ENCODE measurements around the gene KRT6A. TPM values are rescaled to one million over a fixed set of nuclear protein-coding genes. Genes with fewer than 3 reads are reported as not detected.

Gene KRT6A
- total RNA-seq, 1 donor from 2014 or later = not detected

GRCh38 chr12:52487211-52487610, 5.8 kb downstream of the KRT6A start:
- H3K36me3 ChIP-seq = no peaks in the 10 kb centered on the region
- H3K4me1 ChIP-seq = no peaks in the 10 kb centered on the region
- H3K27ac ChIP-seq (replicated peaks) = no peak overlapping the region
- DNase-seq = no peak
- intact Hi-C loops (cut with micrococcal nuclease) = no loop called here
- H3K4me3 ChIP-seq = no peak overlapping the region
- TF ChIP-seq CTCF (IDR thresholded peaks at IDR 0.05; ENCODE audit: borderline replicate concordance) = no peak
- peaks cover 21% of the 10 kb centered on the region for H3K9me3 ChIP-seq (replicated peaks)
- peaks cover 80% of the 10 kb centered on the region for H3K27me3 ChIP-seq (ENCODE audit: low read depth)

DNA sequence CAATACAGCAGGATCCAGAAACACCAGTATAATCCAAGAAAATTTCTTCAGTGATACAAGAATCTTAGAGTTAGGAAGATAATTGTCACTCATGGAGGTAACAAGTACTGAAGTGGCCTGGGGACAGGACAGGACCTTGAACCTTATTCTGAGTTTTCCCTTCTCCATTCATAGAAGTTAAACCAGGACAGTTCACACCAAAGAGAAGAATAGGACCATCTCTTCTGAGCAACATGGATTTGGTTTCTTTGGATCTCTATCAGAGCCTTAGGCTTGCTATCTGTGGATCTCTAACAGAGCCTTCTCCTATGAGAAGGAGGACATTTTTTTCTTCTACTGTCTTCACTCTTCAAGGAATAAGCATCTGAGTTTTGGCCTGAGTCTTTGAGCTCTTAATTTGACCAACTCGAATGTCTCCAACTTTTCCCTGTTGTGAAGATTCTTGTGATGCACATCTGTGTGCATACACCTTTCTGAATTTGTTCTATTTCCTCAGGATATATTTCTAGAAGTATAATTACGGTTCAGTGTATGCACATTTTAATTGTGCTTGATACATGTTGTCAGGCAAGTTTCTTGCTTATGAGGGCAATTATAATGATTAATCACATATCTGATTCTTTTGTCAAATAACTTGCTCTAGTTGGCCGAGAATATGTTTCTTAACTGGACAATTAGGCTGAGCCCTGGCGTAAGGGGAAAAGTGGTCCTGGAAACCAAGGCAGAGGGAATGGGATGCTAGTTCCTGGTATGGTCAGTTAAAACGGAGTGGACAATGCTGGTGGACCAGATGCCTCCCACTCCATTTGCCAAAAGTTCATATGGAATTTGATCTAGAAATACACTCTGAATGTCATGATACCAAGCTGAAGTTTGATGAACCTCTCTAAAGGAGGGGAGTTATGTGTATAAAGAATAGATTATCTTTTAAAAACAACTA, 6.6 kb downstream of the KRT6A start:
- Histone ChIP-seq H3K36me3 (no peaks in the 10 kb centered on the region), H3K4me3 (no peak overlapping the region), H3K9me3 (replicated peaks) (peaks cover 21% of the 10 kb centered on the region), H3K27ac (replicated peaks) (no peak overlapping the region), H3K27me3 (ENCODE audit: low read depth) (peaks cover 77% of the 10 kb centered on the region), H3K4me1 (no peaks in the 10 kb centered on the region)
- no peak for DNase-seq
- intact Hi-C loops (cut with micrococcal nuclease) = no loop called here
- TF ChIP-seq CTCF (IDR thresholded peaks at IDR 0.05; ENCODE audit: borderline replicate concordance) = no peak

DNA sequence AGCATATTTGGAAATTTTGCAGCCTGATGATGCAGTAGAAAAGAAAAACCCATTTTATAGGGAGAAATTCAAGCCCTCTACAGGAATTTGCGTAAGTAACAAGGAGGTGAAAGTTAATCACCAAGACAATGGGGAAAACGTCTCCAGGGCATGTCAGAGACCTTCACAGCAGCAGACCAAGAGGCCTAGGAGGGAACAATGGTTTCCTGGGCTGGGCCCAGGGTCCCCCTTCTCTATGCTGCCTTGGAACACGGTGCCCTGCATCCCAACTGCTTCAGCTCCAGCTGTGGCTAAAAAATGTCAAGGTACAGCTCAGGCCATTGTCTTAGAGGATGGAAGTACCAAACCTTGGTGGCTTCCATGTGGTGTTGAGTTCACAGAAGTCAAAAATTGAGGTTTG, 13.0 kb downstream of the KRT6A start:
- intact Hi-C loops (cut with micrococcal nuclease) = no loop called here
- peaks cover 47% of the 10 kb centered on the region for H3K27me3 ChIP-seq (ENCODE audit: low read depth)
- H3K4me1 ChIP-seq = no peaks in the 10 kb centered on the region
- H3K9me3 ChIP-seq (replicated peaks) = peaks cover 22% of the 10 kb centered on the region
- no peak for DNase-seq
- H3K36me3 ChIP-seq = no peaks in the 10 kb centered on the region
- no peak overlapping the region for H3K27ac ChIP-seq (replicated peaks)
- no peak overlapping the region for H3K4me3 ChIP-seq
- no peak for TF ChIP-seq CTCF (IDR thresholded peaks at IDR 0.05; ENCODE audit: borderline replicate concordance)

GRCh38 chr12:52477651-52478050, 15.4 kb downstream of the KRT6A start:
- Histone ChIP-seq H3K27me3 (ENCODE audit: low read depth) (peaks cover 22% of the 10 kb centered on the region), H3K9me3 (replicated peaks) (peaks cover 5% of the 10 kb centered on the region), H3K36me3 (no peaks in the 10 kb centered on the region), H3K4me1 (no peaks in the 10 kb centered on the region), H3K27ac (replicated peaks) (no peak overlapping the region), H3K4me3 (no peak overlapping the region)
- DNase-seq = no peak
- no peak for TF ChIP-seq CTCF (IDR thresholded peaks at IDR 0.05; ENCODE audit: borderline replicate concordance)
- intact Hi-C loops (cut with micrococcal nuclease) = no loop called here

GRCh38 chr12:52474212-52474611, 18.8 kb downstream of the KRT6A start:
- H3K27me3 ChIP-seq (ENCODE audit: low read depth) = peaks cover 12% of the 10 kb centered on the region
- intact Hi-C loops (cut with micrococcal nuclease) = no loop called here
- H3K4me3 ChIP-seq = no peak overlapping the region
- no peaks in the 10 kb centered on the region for H3K36me3 ChIP-seq
- no peak for TF ChIP-seq CTCF (IDR thresholded peaks at IDR 0.05; ENCODE audit: borderline replicate concordance)
- no peaks in the 10 kb centered on the region for H3K4me1 ChIP-seq
- peaks cover 5% of the 10 kb centered on the region for H3K9me3 ChIP-seq (replicated peaks)
- no peak for DNase-seq
- no peak overlapping the region for H3K27ac ChIP-seq (replicated peaks)
